H9 (cell line): Measurements from ENCODE around the gene TRMT112. TPM values are rescaled to one million over a fixed set of nuclear protein-coding genes. Genes with fewer than 3 reads are reported as not detected.

Experiments
- DNase-seq: peaks from one replicate; pipeline ENCODE4 v3.0.0-alpha.2; 2017
- H2AFZ ChIP-seq: one replicate; pipeline ENCODE4 v1.6.1; 2013; ENCODE audit warnings: mild to moderate bottlenecking, low read length, control low read depth, moderate library complexity
- H2AK5ac ChIP-seq: 2 replicates; pipeline ENCODE4 v1.6.1; 2013; ENCODE audit warnings: low read length, control low read depth, mixed read lengths; ENCODE audit not compliant: insufficient read length
- H2BK120ac ChIP-seq: one replicate; pipeline ENCODE4 v1.6.1; 2013; ENCODE audit warnings: low read depth, mild to moderate bottlenecking, low read length, control low read depth, inconsistent platforms; ENCODE audit not compliant: poor library complexity, severe bottlenecking
- H2BK12ac ChIP-seq: 2 replicates; pipeline ENCODE4 v1.6.1; 2013; ENCODE audit warnings: low read length, control low read depth, mixed read lengths, low read depth; ENCODE audit not compliant: insufficient read length
- H2BK15ac ChIP-seq: 2 replicates; pipeline ENCODE4 v1.6.1; 2013; ENCODE audit warnings: low read depth, low read length, control low read depth
- H2BK20ac ChIP-seq: one replicate; pipeline ENCODE4 v1.6.1; 2013; ENCODE audit warnings: low read depth, mild to moderate bottlenecking, low read length, control low read depth, inconsistent platforms; ENCODE audit not compliant: poor library complexity, severe bottlenecking
- H2BK5ac ChIP-seq: 2 replicates; pipeline ENCODE4 v1.6.1; 2013; ENCODE audit warnings: low read length, control low read depth, mixed read lengths; ENCODE audit not compliant: insufficient read length
- H3K14ac ChIP-seq: 2 replicates; pipeline ENCODE4 v1.6.1; 2013; ENCODE audit warnings: low read length, control low read depth; ENCODE audit not compliant: insufficient read depth
- H3K18ac ChIP-seq: 2 replicates; pipeline ENCODE4 v1.6.1; 2013; ENCODE audit warnings: low read depth, mild to moderate bottlenecking, mixed read lengths, low read length, control low read depth; ENCODE audit not compliant: insufficient read length
- H3K23ac ChIP-seq: 2 replicates; pipeline ENCODE4 v1.6.1; 2013; ENCODE audit warnings: low read length, control low read depth, mixed read lengths, low read depth; ENCODE audit not compliant: insufficient read length
- H3K23me2 ChIP-seq: 2 replicates; pipeline ENCODE4 v1.6.1; 2013; ENCODE audit warnings: low read depth, mild to moderate bottlenecking, mixed read lengths, low read length, control low read depth; ENCODE audit not compliant: insufficient read length, poor library complexity, severe bottlenecking
- H3K27ac ChIP-seq: 2 replicates; pipeline ENCODE4 v1.5.1; 2013; ENCODE audit warnings: low read length, control low read depth, mixed read lengths, low read depth; ENCODE audit not compliant: insufficient read length
- H3K27me3 ChIP-seq: 2 replicates; pipeline ENCODE4 v1.6.1; 2013; ENCODE audit warnings: low read length, control low read depth, inconsistent platforms; ENCODE audit not compliant: insufficient read depth
- H3K4ac ChIP-seq: 2 replicates; pipeline ENCODE4 v1.6.1; 2013; ENCODE audit warnings: low read depth, mild to moderate bottlenecking, control low read depth, inconsistent platforms, low read length, moderate library complexity
- H3K4me1 ChIP-seq: 2 replicates; pipeline ENCODE4 v1.6.1; 2013; ENCODE audit warnings: low read length, control low read depth, inconsistent platforms; ENCODE audit not compliant: insufficient read depth
- H3K4me2 ChIP-seq: 2 replicates; pipeline ENCODE4 v1.6.1; 2013; ENCODE audit warnings: low read length, control low read depth, mixed read lengths; ENCODE audit not compliant: insufficient read length, insufficient read depth
- H3K56ac ChIP-seq: 2 replicates; pipeline ENCODE4 v1.6.1; 2013; ENCODE audit warnings: low read depth, mild to moderate bottlenecking, mixed read lengths, low read length, control low read depth; ENCODE audit not compliant: insufficient read length
- H3K79me1 ChIP-seq: 2 replicates; pipeline ENCODE4 v1.6.1; 2013; ENCODE audit warnings: low read depth, mild to moderate bottlenecking, moderate library complexity, low read length, control low read depth, inconsistent platforms; ENCODE audit not compliant: insufficient read depth, poor library complexity, severe bottlenecking
- H3K79me2 ChIP-seq: 2 replicates; pipeline ENCODE4 v1.6.1; 2013; ENCODE audit warnings: low read length, control low read depth, inconsistent platforms; ENCODE audit not compliant: insufficient read depth
- H3K9ac ChIP-seq: 2 replicates; pipeline ENCODE4 v1.6.1; 2013; ENCODE audit warnings: low read length, control low read depth, mixed read lengths; ENCODE audit not compliant: insufficient read length; ENCODE audit errors: extremely low read depth
- H3K9me3 ChIP-seq: one replicate; pipeline ENCODE4 v1.6.1; 2013; ENCODE audit warnings: low read depth, low read length, inconsistent platforms; ENCODE audit not compliant: control insufficient read depth
- H3T11ph ChIP-seq: one replicate; pipeline ENCODE4 v1.6.1; 2013; ENCODE audit warnings: mild to moderate bottlenecking, low read length, control low read depth, inconsistent platforms
- H4K20me1 ChIP-seq: one replicate; pipeline ENCODE4 v1.6.1; 2013; ENCODE audit not compliant: control insufficient read depth, insufficient read length, insufficient read depth
- H4K5ac ChIP-seq: 2 replicates; pipeline ENCODE4 v1.6.1; 2013; ENCODE audit warnings: low read depth, mild to moderate bottlenecking, mixed read lengths, low read length, control low read depth; ENCODE audit not compliant: insufficient read length
- H4K8ac ChIP-seq: replicated peaks from 2 replicates; pipeline ENCODE4 v1.6.1; 2013; ENCODE audit warnings: low read length, control low read depth, mixed read lengths, low read depth; ENCODE audit not compliant: insufficient read length
- H4K91ac ChIP-seq: 2 replicates; pipeline ENCODE4 v1.6.1; 2013; ENCODE audit warnings: low read depth, mild to moderate bottlenecking, moderate library complexity, mixed read lengths, low read length, control low read depth; ENCODE audit not compliant: insufficient read length
- H3K27ac Mint-ChIP-seq, 3 experiments: 2 replicates in 2 of 3; 3 replicates in 1 of 3; pipeline ENCODE4 v1.8.0; 2020 to 2021; ENCODE audit warnings: mixed read lengths in 3 of 3, mild to moderate bottlenecking in 1 of 3, moderate library complexity in 1 of 3
- H3K27me3 Mint-ChIP-seq: 2 replicates; pipeline ENCODE4 v1.8.0; 2021; ENCODE audit warnings: low read depth, mild to moderate bottlenecking, moderate library complexity, mixed read lengths
- H3K36me3 Mint-ChIP-seq, 3 experiments: 2 replicates in 2 of 3; 3 replicates in 1 of 3; pipeline ENCODE4 v1.8.0; 2020 to 2021; ENCODE audit warnings: low read depth in 3 of 3, mixed read lengths in 3 of 3; ENCODE audit not compliant: insufficient read depth in 1 of 3
- H3K4me1 Mint-ChIP-seq, 2 experiments: 2 replicates each; pipeline ENCODE4 v1.8.0; 2020; ENCODE audit warnings: mixed read lengths in 2 of 2
- H3K4me3 Mint-ChIP-seq, 2 experiments: 2 replicates in 1 of 2; 3 replicates in 1 of 2; pipeline ENCODE4 v1.8.0; 2020 to 2021; ENCODE audit warnings: mild to moderate bottlenecking in 2 of 2, mixed read lengths in 2 of 2, moderate library complexity in 1 of 2
- H3K9me3 Mint-ChIP-seq, 2 experiments: 2 replicates in 1 of 2; 3 replicates in 1 of 2; pipeline ENCODE4 v1.8.0; 2020; ENCODE audit warnings: mild to moderate bottlenecking in 2 of 2, mixed read lengths in 2 of 2, moderate library complexity in 1 of 2
- WGBS: extraction: QIAGEN DNeasy Blood & Tissue Kit; methylation state at CpG from one replicate; pipeline ENCODE4 v1.1.7; 2013; ENCODE audit warnings: missing lambda C conversion rate, low lambda C conversion rate, mixed read lengths; ENCODE audit not compliant: insufficient read length; ENCODE audit errors: extremely low coverage; 5-methylcytosine and 5-hydroxymethylcytosine counted together
- total RNA-seq: library from RNA; stranded (reverse); gene quantifications from 2 replicates; pipeline ENCODE4 v1.2.1, GENCODE V29; 2021
- TF ChIP-seq, protein P1 (sequence below): fragments of 200-600 bp; sonication (generic); conservative IDR thresholded peaks from 3 replicates; pipeline ENCODE4 v1.8.0; 2021; ENCODE audit warnings: antibody characterized with exemption, mild to moderate bottlenecking

The TRMT112 gene
- total RNA-seq, 1 experiment from 2014 or later, result 315 TPM

- Histone ChIP-seq H3K79me1 (no peaks in the 10 kb centered on the region), H2BK20ac (no peak overlapping the region), H3K27me3 (peaks cover 93% of the 10 kb centered on the region), H4K8ac (no peak overlapping the region), H3K14ac (no peak overlapping the region), H3K4me2 (no peak overlapping the region), H2BK120ac (no peak overlapping the region), H3K23me2 (peaks cover 13% of the 10 kb centered on the region), H2AFZ (no peak overlapping the region), H4K5ac (no peak overlapping the region), H3T11ph (no peak overlapping the region), H3K9ac (no peak overlapping the region), H3K79me2 (no peaks in the 10 kb centered on the region), H4K91ac (no peak overlapping the region), H3K27ac (no peak overlapping the region), H3K23ac (no peak overlapping the region), H4K20me1 (no peaks in the 10 kb centered on the region), H3K9me3 (no peaks in the 10 kb centered on the region), H3K4me1 (no peaks in the 10 kb centered on the region), H3K56ac (no peak overlapping the region), H2BK15ac (no peak overlapping the region), H2AK5ac (no peak overlapping the region), H3K18ac (no peak overlapping the region), H2BK12ac (no peak overlapping the region), H3K4ac (no peak overlapping the region), H2BK5ac (no peak overlapping the region)
- Mint-ChIP-seq H3K9me3 (peaks cover 0 to 3% of the 10 kb centered on the region in 2 experiments; a peak in 3 of 5 replicates), H3K4me1 (peaks cover 8 to 26% of the 10 kb centered on the region in 2 experiments), H3K4me3 (no peak overlapping the region), H3K27ac (no peak overlapping the region), H3K27me3 (peaks cover 93% of the 10 kb centered on the region), H3K36me3 (peaks cover 0 to under 1% (median 0%) of the 10 kb centered on the region in 3 experiments; a peak in 1 of 7 replicates)
- DNase-seq, result no peak
- TF ChIP-seq, protein P1, sequence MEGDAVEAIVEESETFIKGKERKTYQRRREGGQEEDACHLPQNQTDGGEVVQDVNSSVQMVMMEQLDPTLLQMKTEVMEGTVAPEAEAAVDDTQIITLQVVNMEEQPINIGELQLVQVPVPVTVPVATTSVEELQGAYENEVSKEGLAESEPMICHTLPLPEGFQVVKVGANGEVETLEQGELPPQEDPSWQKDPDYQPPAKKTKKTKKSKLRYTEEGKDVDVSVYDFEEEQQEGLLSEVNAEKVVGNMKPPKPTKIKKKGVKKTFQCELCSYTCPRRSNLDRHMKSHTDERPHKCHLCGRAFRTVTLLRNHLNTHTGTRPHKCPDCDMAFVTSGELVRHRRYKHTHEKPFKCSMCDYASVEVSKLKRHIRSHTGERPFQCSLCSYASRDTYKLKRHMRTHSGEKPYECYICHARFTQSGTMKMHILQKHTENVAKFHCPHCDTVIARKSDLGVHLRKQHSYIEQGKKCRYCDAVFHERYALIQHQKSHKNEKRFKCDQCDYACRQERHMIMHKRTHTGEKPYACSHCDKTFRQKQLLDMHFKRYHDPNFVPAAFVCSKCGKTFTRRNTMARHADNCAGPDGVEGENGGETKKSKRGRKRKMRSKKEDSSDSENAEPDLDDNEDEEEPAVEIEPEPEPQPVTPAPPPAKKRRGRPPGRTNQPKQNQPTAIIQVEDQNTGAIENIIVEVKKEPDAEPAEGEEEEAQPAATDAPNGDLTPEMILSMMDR, result no peak
- no CpG with 5 or more reads among the region's 4 CpGs for WGBS
These were observed 21.6 kb downstream of the TRMT112 start for GRCh38 chr11:64295760-64296159.
